ENCODE data around the gene CNKSR2.
"Not testable (repeated sequence)": the region's sequence is repeated elsewhere in the genome, so short reads cannot be mapped to it uniquely, and the experiment has no call there.

CNKSR2 gene

GRCh38 chrX:21440911-21441310 lies 66.7 kb downstream of the CNKSR2 start:
- no peak for DNase-seq (ENCODE audit: low read depth)

- DNase-seq (ENCODE audit: low read depth), result no peak
Measured at GRCh38 chrX:21457718-21458117, 83.5 kb downstream of the CNKSR2 start.

GRCh38 chrX:21469071-21469470 lies 94.9 kb downstream of the CNKSR2 start:
- no peak for DNase-seq (ENCODE audit: low read depth)

- no peak for DNase-seq (ENCODE audit: low read depth)
Measured at GRCh38 chrX:21476909-21477308, 102.7 kb downstream of the CNKSR2 start.

GRCh38 chrX:21479695-21480270 lies 105.6 kb downstream of the CNKSR2 start:
- peak; percentile 11 for DNase-seq (ENCODE audit: low read depth)

- no peak for DNase-seq (ENCODE audit: low read depth)
Measured at GRCh38 chrX:21481761-21482160, 107.5 kb downstream of the CNKSR2 start.

GRCh38 chrX:21484051-21484450 lies 109.8 kb downstream of the CNKSR2 start:
- DNase-seq (ENCODE audit: low read depth), result not testable (repeated sequence)

GRCh38 chrX:21487832-21488231 lies 113.6 kb downstream of the CNKSR2 start:
- DNase-seq (ENCODE audit: low read depth), result no peak

- DNase-seq (ENCODE audit: low read depth), result no peak
Measured at GRCh38 chrX:21490341-21490740, 116.1 kb downstream of the CNKSR2 start.

GRCh38 chrX:21493226-21493830 lies 119.1 kb downstream of the CNKSR2 start:
- DNase-seq (ENCODE audit: low read depth), result no peak

- no peak for DNase-seq (ENCODE audit: low read depth)
Measured at GRCh38 chrX:21503593-21503992, 129.4 kb downstream of the CNKSR2 start.

- DNase-seq (ENCODE audit: low read depth), result no peak
Measured at GRCh38 chrX:21509912-21510311, 135.7 kb downstream of the CNKSR2 start.

GRCh38 chrX:21524008-21524407 lies 149.8 kb downstream of the CNKSR2 start:
- no peak for DNase-seq (ENCODE audit: low read depth)

- DNase-seq (ENCODE audit: low read depth), result no peak
Measured at GRCh38 chrX:21528076-21528475, 153.9 kb downstream of the CNKSR2 start.

GRCh38 chrX:21529771-21530170 lies 155.6 kb downstream of the CNKSR2 start:
- DNase-seq (ENCODE audit: low read depth), result no peak

GRCh38 chrX:21544642-21545041 lies 170.4 kb downstream of the CNKSR2 start:
- not testable (repeated sequence) for DNase-seq (ENCODE audit: low read depth)

GRCh38 chrX:21559417-21559816 lies 185.2 kb downstream of the CNKSR2 start:
- no peak for DNase-seq (ENCODE audit: low read depth)

GRCh38 chrX:21565025-21565424 lies 190.8 kb downstream of the CNKSR2 start:
- DNase-seq (ENCODE audit: low read depth), result no peak

GRCh38 chrX:21574793-21575192 lies 200.6 kb downstream of the CNKSR2 start:
- no peak for DNase-seq (ENCODE audit: low read depth)

GRCh38 chrX:21581479-21581878 lies 207.3 kb downstream of the CNKSR2 start:
- no peak for DNase-seq (ENCODE audit: low read depth)

- no peak for DNase-seq (ENCODE audit: low read depth)
Measured at GRCh38 chrX:21586001-21586400, 211.8 kb downstream of the CNKSR2 start.

GRCh38 chrX:21590012-21590776 lies 216.0 kb downstream of the CNKSR2 start:
- DNase-seq (ENCODE audit: low read depth), result no peak

- no peak for DNase-seq (ENCODE audit: low read depth)
Measured at GRCh38 chrX:21606002-21606401, 231.8 kb downstream of the CNKSR2 start.
